Left lung (tissue), 10 donors: ENCODE measurements around the gene TNIP1. TPM values are rescaled to one million over a fixed set of nuclear protein-coding genes. Genes with fewer than 3 reads are reported as not detected.

Experiments used
- ATAC-seq: fragments of 200-7000 bp; cut with Tn5 transposase; one replicate; pipeline ENCODE4 v1.9.1; 2020; ENCODE audit warnings: moderate library complexity
- DNase-seq, 4 donors: peaks; one replicate each; pipeline ENCODE4 v3.0.0-alpha.2; 2013 to 2020
- H3K27ac ChIP-seq, 2 donors: fragments of 200-600 bp; sonication (generic) in 1 of 2; one replicate each; pipeline versions ENCODE4 v1.5.0 to v1.8.0; 2020 to 2021
- H3K27me3 ChIP-seq, 2 donors: fragments of 200-600 bp; sonication (generic) in 1 of 2; one replicate each; pipeline versions ENCODE4 v1.5.0 to v1.8.0; 2020 to 2021
- H3K36me3 ChIP-seq, 2 donors: fragments of 200-600 bp; sonication (generic) in 1 of 2; one replicate each; pipeline versions ENCODE4 v1.5.0 to v1.8.0; 2020 to 2021
- H3K4me1 ChIP-seq, 2 donors: fragments of 200-600 bp; one replicate each; pipeline ENCODE4 v1.8.0; 2021
- H3K4me3 ChIP-seq, 2 donors: fragments of 200-600 bp; sonication (generic) in 1 of 2; one replicate each; pipeline versions ENCODE4 v1.5.0 to v1.8.0; 2020 to 2021; ENCODE audit warnings: mild to moderate bottlenecking in 1 of 2
- H3K9me3 ChIP-seq, 2 donors: fragments of 200-600 bp; sonication (generic) in 1 of 2; one replicate each; pipeline versions ENCODE4 v1.5.0 to v1.8.0; 2020 to 2021
- intact Hi-C, 2 donors: fragments of 100-400 bp; cut with DNase I; formaldehyde crosslinking; loops; one replicate each; pipeline versions ENCODE4 v1.11.2 to v1.14.2; 2022
- polyA plus RNA-seq, 6 donors: library from polyadenylated mRNA; unstranded; fragments of 120-200 nt; gene quantifications; one replicate each; pipeline ENCODE4 v1.2.1, GENCODE V29; 2013; ENCODE audit not compliant: insufficient read length in 6 of 6
- total RNA-seq, 2 donors: library from RNA; stranded (reverse); fragmentation: NEBNext Ultra II Directional; extraction: Animal tissue kit (Norgen Biotek cat#: 25700); gene quantifications; one replicate each; pipeline ENCODE4 v1.2.1, GENCODE V29; 2021
- TF ChIP-seq, protein P1 (sequence below), 2 donors: fragments of 200-600 bp; sonication (generic) in 1 of 2; IDR thresholded peaks; one replicate each; pipeline versions ENCODE4 v1.5.0 to v1.8.0; 2021; ENCODE audit warnings: antibody characterized with exemption in 2 of 2
- donor health status: DM: no; HTN: yes; CAD: no.
- donor health status: DM: no; HTN: no; CAD: no.

The TNIP1 gene
- total and polyA plus RNA-seq, 8 donors = 82.3 to 133 (median 84.2) TPM

DNA sequence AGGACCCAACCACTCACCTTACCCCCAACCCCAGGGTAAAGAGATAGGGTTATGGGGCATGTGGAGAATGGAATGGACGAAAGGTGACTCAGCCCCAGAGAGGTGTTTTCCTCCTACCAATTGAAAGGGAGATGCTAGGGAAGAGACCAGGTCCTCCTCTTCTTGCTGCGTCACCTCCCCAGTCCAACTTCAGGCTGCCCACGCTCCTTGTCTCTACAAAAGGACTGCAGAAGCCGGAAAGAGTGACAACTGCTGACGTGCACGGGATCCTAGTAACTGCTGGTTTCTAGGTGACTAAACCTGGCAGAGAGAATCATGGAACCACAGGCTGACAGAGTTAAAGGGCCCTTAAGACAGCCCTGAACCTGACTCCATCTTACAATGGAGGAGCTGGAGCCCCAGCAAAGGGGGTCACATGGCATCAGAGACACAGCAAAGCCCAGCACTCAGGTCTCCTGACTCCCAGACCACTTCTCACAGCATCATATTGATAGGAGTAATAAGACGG, 58.3 kb downstream of the TNIP1 start:
- ATAC-seq = no peak
- Histone ChIP-seq H3K4me1 (peaks cover 33 to 85% of the 10 kb centered on the region in 2 donors), H3K27me3 (no peaks in the 10 kb centered on the region), H3K27ac (peak overlapping the region; percentile 81 to 84), H3K4me3 (peak overlapping the region; percentile 0 to 61), H3K9me3 (no peaks in the 10 kb centered on the region), H3K36me3 (peaks cover 0 to 46% of the 10 kb centered on the region in 2 donors)
- TF ChIP-seq, protein P1, sequence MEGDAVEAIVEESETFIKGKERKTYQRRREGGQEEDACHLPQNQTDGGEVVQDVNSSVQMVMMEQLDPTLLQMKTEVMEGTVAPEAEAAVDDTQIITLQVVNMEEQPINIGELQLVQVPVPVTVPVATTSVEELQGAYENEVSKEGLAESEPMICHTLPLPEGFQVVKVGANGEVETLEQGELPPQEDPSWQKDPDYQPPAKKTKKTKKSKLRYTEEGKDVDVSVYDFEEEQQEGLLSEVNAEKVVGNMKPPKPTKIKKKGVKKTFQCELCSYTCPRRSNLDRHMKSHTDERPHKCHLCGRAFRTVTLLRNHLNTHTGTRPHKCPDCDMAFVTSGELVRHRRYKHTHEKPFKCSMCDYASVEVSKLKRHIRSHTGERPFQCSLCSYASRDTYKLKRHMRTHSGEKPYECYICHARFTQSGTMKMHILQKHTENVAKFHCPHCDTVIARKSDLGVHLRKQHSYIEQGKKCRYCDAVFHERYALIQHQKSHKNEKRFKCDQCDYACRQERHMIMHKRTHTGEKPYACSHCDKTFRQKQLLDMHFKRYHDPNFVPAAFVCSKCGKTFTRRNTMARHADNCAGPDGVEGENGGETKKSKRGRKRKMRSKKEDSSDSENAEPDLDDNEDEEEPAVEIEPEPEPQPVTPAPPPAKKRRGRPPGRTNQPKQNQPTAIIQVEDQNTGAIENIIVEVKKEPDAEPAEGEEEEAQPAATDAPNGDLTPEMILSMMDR (IDR thresholded peaks at IDR 0.05) = no peak
- intact Hi-C loops = no loop called here
- DNase-seq = no peak

DNA sequence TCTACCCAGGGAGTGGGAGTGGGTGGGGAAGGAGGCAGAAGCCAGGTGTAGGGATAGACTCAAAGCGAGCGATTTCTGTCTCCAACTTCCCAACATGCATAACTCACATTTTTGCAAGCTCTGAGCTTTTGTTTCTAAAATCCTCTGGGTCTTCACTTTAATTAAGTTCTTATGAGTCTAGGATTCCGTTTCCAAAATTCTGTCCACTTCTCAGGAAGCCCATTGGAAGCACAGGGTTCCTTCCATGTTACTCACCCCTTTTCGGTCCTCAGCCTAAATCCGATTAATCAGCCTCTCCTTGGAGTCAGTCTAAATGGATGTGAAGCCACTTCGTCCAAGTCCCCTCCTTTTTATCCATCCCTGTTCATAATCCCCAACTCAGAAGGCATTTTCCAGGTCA, 59.1 kb downstream of the TNIP1 start:
- Histone ChIP-seq H3K27ac (peak overlapping the region; percentile 81 to 84), H3K36me3 (peaks cover 0 to 38% of the 10 kb centered on the region in 2 donors), H3K4me3 (peak overlapping the region; percentile 61), H3K4me1 (peaks cover 27 to 84% of the 10 kb centered on the region in 2 donors), H3K9me3 (no peaks in the 10 kb centered on the region), H3K27me3 (no peaks in the 10 kb centered on the region)
- DNase-seq (no peak), ATAC-seq (no peak)
- intact Hi-C loops = no loop called here
- TF ChIP-seq, protein P1 (IDR thresholded peaks at IDR 0.05) = no peak

DNA sequence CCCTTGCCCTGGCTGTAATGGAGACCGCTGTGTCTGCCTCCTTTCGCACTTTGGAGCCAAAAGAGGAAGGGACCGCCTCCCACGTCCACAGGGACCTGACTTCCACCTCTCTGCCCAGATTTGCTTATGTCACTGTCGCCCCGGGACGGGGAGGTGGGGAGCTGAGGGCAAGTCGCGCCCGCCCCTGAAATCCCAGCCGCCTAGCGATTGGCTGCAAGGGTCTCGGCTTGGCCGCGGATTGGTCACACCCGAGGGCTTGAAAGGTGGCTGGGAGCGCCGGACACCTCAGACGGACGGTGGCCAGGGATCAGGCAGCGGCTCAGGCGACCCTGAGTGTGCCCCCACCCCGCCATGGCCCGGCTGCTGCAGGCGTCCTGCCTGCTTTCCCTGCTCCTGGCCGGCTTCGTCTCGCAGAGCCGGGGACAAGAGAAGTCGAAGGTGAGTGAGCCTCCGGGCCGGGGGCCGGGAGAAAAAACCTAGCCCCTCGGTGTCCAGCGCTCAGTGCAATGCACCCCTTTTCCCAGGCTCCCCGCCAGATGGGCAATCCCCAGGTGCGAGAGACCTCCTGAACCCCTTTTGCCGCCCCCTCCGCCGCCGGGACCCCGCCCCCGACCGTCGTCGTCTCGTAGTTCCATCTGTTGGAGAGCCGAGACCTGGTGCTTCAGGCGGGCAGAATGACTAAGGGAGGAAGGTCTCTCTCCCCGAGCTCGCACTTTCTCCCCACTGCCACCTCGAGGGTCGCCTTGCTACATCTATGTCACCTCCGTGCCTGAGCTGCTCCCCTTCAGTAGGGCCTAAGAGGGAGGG, 60.3 kb downstream of the TNIP1 start, which contains the start of gene GPX3:
GPX3 (plus strand) TSS at position 288 of the 807 bp plus-strand sequence; CDS start at position 352, 64 bp downstream.
- ATAC-seq = peak; percentile 95
- TF ChIP-seq, protein P1 (IDR thresholded peaks at IDR 0.05) = no peak
- no peaks in the 10 kb centered on the region for H3K9me3 ChIP-seq
- H3K4me3 ChIP-seq = peak within 1 kb of the TSS; percentile 61
- H3K36me3 ChIP-seq = peaks cover 0 to 26% of the 10 kb centered on the region in 2 donors
- intact Hi-C loops = no loop called here
- peak; percentile 55 to 95 (median 88) for DNase-seq
- peaks cover 21 to 84% of the 10 kb centered on the region in 2 donors for H3K4me1 ChIP-seq
- H3K27me3 ChIP-seq = no peaks in the 10 kb centered on the region
- H3K27ac ChIP-seq = peak within 1 kb of the TSS; percentile 81 to 84

DNA sequence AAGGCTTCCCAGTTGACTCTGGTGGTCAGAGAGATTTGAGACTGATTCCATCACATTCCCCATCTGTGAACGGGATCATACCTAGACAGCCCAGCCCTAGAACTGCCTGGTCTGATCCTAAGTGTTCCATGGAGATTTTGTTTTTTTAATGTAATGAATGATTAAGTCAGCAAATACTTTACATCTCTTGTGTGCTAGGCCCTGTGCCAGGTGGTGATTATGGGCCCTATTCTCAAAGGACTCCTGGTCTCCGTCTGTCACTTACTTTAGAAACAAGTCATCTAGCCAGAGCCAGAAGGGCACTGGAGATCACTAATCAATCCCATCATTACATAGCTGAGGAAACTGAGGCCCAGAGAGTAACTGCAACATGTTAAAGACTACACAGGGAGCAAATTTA, 61.5 kb downstream of the TNIP1 start:
- Histone ChIP-seq H3K27me3 (no peaks in the 10 kb centered on the region), H3K4me3 (no peak overlapping the region), H3K27ac (no peak overlapping the region), H3K9me3 (no peaks in the 10 kb centered on the region), H3K4me1 (peaks cover 12 to 74% of the 10 kb centered on the region in 2 donors), H3K36me3 (peaks cover 0 to 14% of the 10 kb centered on the region in 2 donors)
- intact Hi-C loops = no loop called here
- ATAC-seq = no peak
- TF ChIP-seq, protein P1 (IDR thresholded peaks at IDR 0.05) = no peak
- DNase-seq = no peak

DNA sequence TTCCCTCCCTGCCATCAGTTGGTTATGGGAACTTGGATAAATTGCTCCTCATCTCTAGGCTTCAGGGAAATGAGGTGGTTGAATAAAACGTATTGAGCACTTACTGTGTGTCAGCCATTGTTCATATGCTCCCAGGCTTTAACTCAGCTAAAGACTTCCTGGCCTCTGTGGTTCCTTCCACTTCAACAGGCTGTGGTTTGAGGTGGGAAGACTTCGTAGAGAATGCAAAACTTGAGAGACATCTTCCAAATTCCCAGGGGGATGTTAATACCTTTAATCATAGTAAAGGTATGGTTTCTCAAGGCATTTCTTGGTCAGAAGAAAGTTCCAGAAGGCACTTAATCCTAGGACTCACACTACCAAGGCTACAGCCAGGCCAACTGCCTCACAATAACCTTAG, 62.0 kb downstream of the TNIP1 start:
- no peak for ATAC-seq
- intact Hi-C loops = no loop called here

More for the DNA sequence above, 62.0 kb downstream of the TNIP1 start:
- Histone ChIP-seq H3K4me3 (no peak overlapping the region), H3K27ac (no peak overlapping the region), H3K36me3 (peaks cover 0 to 10% of the 10 kb centered on the region in 2 donors), H3K4me1 (peaks cover 8 to 69% of the 10 kb centered on the region in 2 donors), H3K27me3 (no peaks in the 10 kb centered on the region), H3K9me3 (no peaks in the 10 kb centered on the region)
- no peak for DNase-seq
- TF ChIP-seq, protein P1 (IDR thresholded peaks at IDR 0.05) = no peak
